DMS53 (cell line): ENCODE measurements around the gene MT2A.
"Not testable (repeated sequence)": the region's sequence is repeated elsewhere in the genome, so short reads cannot be mapped to it uniquely, and the experiment has no call there.

Experiments
- DNase-seq: peaks from one replicate; lab custom pipeline; 2025; lab: John Stamatoyannopoulos, UW

MT2A gene

DNA sequence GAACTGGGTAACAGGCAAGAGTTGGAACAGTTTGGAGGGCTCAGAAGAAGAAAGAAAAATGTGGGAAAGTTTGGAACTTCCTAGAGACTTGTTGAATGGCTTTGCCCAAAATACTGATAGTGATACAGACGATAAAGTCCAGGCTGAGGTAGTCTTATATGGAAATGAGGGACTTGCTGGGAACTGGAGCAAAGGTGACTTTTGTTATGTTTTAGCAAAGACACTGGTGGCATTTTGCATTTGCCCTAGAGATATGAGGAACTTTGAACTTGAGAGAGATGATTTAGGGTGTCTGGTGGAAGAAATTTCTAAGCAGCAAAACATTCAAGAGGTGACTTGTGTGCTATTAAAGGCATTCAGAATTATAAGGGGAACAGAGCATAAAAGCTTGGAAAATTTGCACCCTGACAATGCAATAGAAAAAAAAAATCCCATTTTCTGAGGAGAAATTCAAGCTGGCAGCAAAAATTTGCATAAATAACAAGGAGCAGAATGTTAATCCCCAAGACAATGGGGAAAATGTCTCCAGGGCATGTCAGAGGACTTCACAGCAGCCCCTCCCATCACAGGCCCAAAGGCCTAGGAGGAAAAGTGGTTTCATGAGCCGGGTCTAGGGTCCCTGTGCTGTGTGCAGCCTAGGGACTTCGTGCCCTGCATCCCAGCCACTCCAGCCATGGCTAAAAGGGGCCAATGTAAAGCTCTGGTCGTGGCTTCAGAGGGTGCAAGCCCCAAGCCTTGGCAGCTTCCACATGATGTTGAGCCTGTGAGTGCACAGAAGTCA lies 13.5 kb downstream of the MT2A start:
- DNase-seq, result not testable (repeated sequence)

DNA sequence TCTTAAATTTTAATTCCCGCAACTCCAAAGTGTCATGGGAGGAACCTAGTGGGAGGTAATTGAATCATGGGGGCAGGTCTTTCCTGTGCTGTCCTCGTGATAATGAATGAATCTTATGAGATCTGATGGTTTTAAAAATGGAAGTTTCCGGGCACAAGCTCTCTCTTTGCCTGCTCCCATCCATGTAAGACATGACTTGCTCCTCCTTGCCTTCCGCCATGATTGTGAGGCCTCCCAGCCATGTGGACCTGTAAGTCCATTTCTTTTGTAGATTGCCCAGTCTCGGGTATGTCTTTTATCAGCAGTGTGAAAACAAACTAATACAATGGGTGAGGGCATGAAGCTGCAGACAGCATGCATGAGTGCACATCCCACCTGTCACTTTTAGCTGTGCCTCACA lies 14.8 kb downstream of the MT2A start:
- not testable (repeated sequence) for DNase-seq

DNA sequence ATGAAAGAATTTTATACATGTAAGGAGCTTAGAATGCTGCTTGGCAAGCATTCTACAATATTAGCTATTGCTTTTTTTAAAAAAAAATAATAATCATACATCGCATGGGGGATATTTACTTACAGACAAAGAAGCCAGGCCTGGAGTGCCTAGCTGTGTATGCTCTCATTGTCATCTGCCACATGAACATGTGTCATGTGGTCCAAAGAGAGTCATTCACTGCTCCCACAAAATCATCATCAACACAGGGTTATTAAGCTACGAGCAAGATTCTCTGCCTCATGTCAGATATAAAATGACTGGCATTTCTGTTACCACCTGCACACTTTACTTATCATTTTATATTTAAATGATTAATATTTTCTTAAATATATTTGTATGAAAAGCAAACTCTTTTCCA lies 15.3 kb downstream of the MT2A start:
- no peak for DNase-seq

- DNase-seq, result peak; percentile 93
These were observed 17.0 kb downstream of the MT2A start, which contains the start of gene MT1E for GRCh38 chr16:56625140-56625942. TSS of gene MT1E (plus strand) at chr16:56625781. CDS start at chr16:56625852, 71 bp downstream.

- DNase-seq, result peak; percentile 70
These were observed 17.7 kb downstream of the MT2A start for GRCh38 chr16:56625943-56626654.

GRCh38 chr16:56626685-56627084 lies 18.3 kb downstream of the MT2A start:
- no peak for DNase-seq

GRCh38 chr16:56628486-56629350 lies 20.3 kb downstream of the MT2A start:
- DNase-seq, result no peak

GRCh38 chr16:56629531-56629930 lies 21.1 kb downstream of the MT2A start:
- no peak for DNase-seq

- no peak for DNase-seq
These were observed 21.8 kb downstream of the MT2A start for GRCh38 chr16:56630134-56630533.

GRCh38 chr16:56631197-56631596 lies 22.8 kb downstream of the MT2A start:
- DNase-seq, result no peak

- no peak for DNase-seq
These were observed 23.4 kb downstream of the MT2A start for GRCh38 chr16:56631832-56632155.

GRCh38 chr16:56632156-56632847 lies 23.9 kb downstream of the MT2A start, which contains the start of gene MT1M:
TSS of gene MT1M (plus strand) at chr16:56632659. CDS start at chr16:56632732, 73 bp downstream.
- peak; percentile 72 for DNase-seq

- DNase-seq, result no peak
These were observed 24.5 kb downstream of the MT2A start for GRCh38 chr16:56632848-56633365.

GRCh38 chr16:56633535-56633934 lies 25.2 kb downstream of the MT2A start:
- no peak for DNase-seq

DNA sequence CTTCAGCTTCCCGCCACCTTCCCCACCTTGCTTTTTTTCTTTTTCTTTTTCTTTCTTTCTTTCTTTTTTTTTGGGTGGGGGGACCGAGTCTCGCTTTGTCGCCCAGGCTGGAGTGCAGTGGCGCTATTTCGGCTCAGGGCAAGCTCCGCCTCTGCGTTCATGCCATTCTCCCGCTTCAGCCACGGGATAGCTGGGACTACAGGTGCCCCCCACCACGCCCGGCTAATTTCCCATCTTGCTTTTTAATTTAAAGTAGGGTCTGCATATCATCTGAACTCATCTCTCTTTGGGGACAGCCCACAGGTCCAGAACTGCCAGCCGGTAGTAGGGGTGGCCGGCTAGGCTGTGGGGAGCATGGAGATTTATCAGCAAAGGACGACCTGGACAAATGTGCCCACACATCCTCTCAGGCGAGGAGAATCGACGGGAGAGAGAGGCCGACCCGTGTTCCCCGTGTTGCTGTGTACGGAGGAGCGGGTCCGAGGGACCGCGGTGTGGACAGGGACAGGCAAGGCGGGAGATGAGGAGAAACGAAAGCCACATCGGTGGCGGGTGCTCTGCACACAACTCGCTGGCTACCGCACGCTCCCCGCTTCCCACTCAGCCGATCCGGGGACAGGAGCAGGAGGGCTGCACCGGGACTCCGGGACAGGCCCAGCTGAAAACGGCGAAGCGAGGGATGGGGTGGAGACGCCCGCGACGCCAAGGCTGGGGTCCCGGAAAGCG lies 26.5 kb downstream of the MT2A start:
- DNase-seq, result no peak

DNA sequence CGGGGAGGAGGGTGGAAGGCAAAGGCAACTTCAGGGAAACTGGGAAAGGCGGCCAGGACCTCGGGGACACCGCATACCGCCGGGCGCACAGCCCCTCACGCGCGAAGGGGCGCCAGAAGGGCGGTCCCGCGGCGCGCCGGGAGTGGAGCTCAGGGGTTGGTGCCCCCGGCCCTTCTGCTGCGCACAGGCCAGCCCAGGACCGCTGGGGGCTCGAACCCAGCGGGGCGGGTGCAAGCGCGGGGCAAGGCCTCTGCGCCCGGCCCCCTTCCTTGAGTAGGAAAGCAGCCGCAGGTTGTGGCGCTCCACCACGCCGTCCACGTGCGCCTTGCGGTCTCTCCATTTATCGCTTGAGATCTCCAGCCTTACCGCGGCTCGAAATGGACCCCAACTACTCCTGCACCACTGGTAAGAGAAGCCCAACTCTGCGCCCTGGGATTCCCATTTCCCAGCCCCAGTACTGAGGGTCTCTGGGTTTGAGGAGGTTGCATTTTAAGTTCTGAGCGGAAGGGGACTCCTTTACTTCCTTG lies 27.1 kb downstream of the MT2A start:
- no peak for DNase-seq

- DNase-seq, result no peak
These were observed 28.4 kb downstream of the MT2A start for GRCh38 chr16:56636616-56637413.

DNA sequence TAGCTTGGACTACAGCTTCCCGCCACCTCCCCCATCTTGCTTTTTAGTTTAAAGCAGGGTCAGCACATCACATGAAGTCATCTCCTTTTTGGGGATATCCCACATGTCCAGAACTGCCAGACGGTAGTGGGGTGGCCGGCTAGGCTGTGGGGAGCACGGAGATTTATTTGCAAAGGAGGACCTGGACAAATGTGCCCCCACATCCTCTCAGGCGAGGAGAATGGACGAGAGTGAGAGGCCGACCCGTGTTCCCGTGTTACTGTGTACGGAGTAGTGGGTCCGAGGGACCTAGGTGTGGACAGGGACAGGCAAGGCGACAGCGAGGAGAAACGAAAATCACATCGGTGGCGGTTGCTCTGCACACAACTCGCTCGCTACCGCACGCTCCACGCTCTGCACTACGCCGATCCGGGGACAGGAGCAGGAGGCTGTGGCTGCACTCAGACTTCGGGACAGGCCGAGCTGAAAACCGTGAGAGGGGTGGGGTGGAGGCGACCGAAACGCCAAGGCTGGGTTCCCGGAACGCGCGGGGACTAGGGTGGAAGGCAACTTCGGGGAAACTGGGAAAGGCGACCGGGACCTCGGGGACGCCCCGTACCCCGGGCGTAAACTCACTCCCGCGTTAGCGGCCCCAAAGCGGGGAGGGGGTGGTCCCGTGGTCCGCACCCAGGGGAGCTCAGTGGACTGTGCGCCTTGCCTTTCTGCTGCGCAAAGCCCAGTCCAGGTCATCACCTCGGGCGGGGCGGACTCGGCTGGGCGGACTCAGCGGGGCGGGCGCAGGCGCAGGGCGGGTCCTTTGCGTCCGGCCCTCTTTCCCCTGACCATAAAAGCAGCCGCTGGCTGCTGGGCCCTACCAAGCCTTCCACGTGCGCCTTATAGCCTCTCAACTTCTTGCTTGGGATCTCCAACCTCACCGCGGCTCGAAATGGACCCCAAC lies 29.7 kb downstream of the MT2A start, which contains the start of gene MT1A:
Gene MT1A (plus strand): TSS at position 853 of the 937 bp plus-strand sequence. CDS start 73 bp downstream, at position 926.
- DNase-seq, result peak; percentile 79
